IMR-90 (cell line): ENCODE data around the gene SSBP3. TPM values are rescaled to one million over a fixed set of nuclear protein-coding genes. Genes with fewer than 3 reads are reported as not detected.

Source experiments
- ATAC-seq: fragments of 200-7000 bp; cut with Tn5 transposase; 2 replicates; pipeline ENCODE4 v1.9.1; 2020; ENCODE audit warnings: low read depth, mild to moderate bottlenecking, moderate library complexity
- BruUV-seq: library from RNA; stranded (reverse); fragments of 400-500 nt; replicated peaks from 2 replicates; lab custom pipeline; 2021; lab: Mats Ljungman, UMichigan
- CTCF ChIA-PET: fragments of 300-600 bp; formaldehyde crosslinking; extraction: SDS; loops from one replicate; lab custom pipeline; 2021; ENCODE audit warnings: antibody characterized with exemption; lab: Yijun Ruan, JAX
- POLR2A ChIA-PET: fragments of 300-600 bp; sonication (Branson Sonifier 250); formaldehyde crosslinking; loops from one replicate; lab custom pipeline; 2022; ENCODE audit warnings: antibody characterized with exemption; ENCODE audit not compliant: unreplicated experiment; lab: Charles Lee
- DNase-seq: peaks from one replicate; pipeline ENCODE4 v3.0.0; 2013
- H2AFZ ChIP-seq: replicated peaks from 2 replicates; pipeline ENCODE3; 2013; ENCODE audit warnings: low read length, mild to moderate bottlenecking; ENCODE audit not compliant: poor library complexity
- H2AK5ac ChIP-seq: 2 replicates; pipeline ENCODE4 v1.6.1; 2013; ENCODE audit warnings: low read depth, low read length, inconsistent platforms
- H2AK9ac ChIP-seq: replicated peaks from 2 replicates; pipeline ENCODE3; 2013; ENCODE audit warnings: mild to moderate bottlenecking, low read depth, low read length, moderate library complexity; ENCODE audit not compliant: poor library complexity
- H2BK120ac ChIP-seq: 2 replicates; pipeline ENCODE4 v1.6.1; 2013; ENCODE audit warnings: low read depth, low read length, inconsistent platforms
- H2BK15ac ChIP-seq: 3 replicates; pipeline ENCODE4 v1.6.1; 2013; ENCODE audit warnings: low read depth, low read length, inconsistent platforms
- H2BK20ac ChIP-seq: 2 replicates; pipeline ENCODE4 v1.6.1; 2013; ENCODE audit warnings: low read depth, mild to moderate bottlenecking, inconsistent platforms, low read length, moderate library complexity
- H2BK5ac ChIP-seq: 2 replicates; pipeline ENCODE4 v1.6.1; 2013; ENCODE audit warnings: mild to moderate bottlenecking, low read depth, low read length, inconsistent platforms; ENCODE audit not compliant: poor library complexity, severe bottlenecking
- H3K14ac ChIP-seq: replicated peaks from 2 replicates; pipeline ENCODE4 v1.6.1; 2013; ENCODE audit warnings: low read depth, low read length, inconsistent platforms
- H3K18ac ChIP-seq: 2 replicates; pipeline ENCODE4 v1.6.1; 2013; ENCODE audit warnings: low read depth, low read length, control low read depth
- H3K23ac ChIP-seq: 2 replicates; pipeline ENCODE4 v1.6.1; 2013; ENCODE audit warnings: low read depth, low read length, inconsistent platforms
- H3K27ac ChIP-seq: 2 replicates; pipeline ENCODE4 v1.5.1; 2013; ENCODE audit warnings: mild to moderate bottlenecking, control low read depth, low read length; ENCODE audit not compliant: insufficient read depth
- H3K27me3 ChIP-seq: 2 replicates; pipeline ENCODE4 v1.6.1; 2013; ENCODE audit warnings: low read length; ENCODE audit not compliant: control insufficient read depth, insufficient read depth
- H3K36me3 ChIP-seq: 2 replicates; pipeline ENCODE4 v1.6.1; 2013; ENCODE audit warnings: low read length, mixed read lengths; ENCODE audit not compliant: control insufficient read depth, insufficient read depth
- H3K4ac ChIP-seq: 2 replicates; pipeline ENCODE4 v1.6.1; 2013; ENCODE audit warnings: low read depth, low read length, inconsistent platforms
- H3K4me1 ChIP-seq: 2 replicates; pipeline ENCODE4 v1.6.1; 2013; ENCODE audit warnings: low read length, mixed read lengths; ENCODE audit not compliant: control insufficient read depth, insufficient read depth
- H3K4me2 ChIP-seq: 2 replicates; pipeline ENCODE4 v1.6.1; 2013; ENCODE audit warnings: low read depth, mild to moderate bottlenecking, control low read depth, low read length, moderate library complexity
- H3K4me3 ChIP-seq: 2 replicates; pipeline ENCODE4 v1.5.1; 2013; ENCODE audit warnings: low read depth, mild to moderate bottlenecking, control low read depth, low read length, moderate library complexity; ENCODE audit not compliant: insufficient read depth
- H3K56ac ChIP-seq: 2 replicates; pipeline ENCODE4 v1.6.1; 2013; ENCODE audit warnings: low read length, inconsistent platforms; ENCODE audit not compliant: insufficient read depth; ENCODE audit errors: extremely low read depth
- H3K79me1 ChIP-seq, 2 experiments: 2 replicates each; pipeline ENCODE4 v1.6.1; 2013; ENCODE audit warnings: low read length in 2 of 2, inconsistent platforms in 1 of 2, low read depth in 1 of 2
- H3K9ac ChIP-seq: 2 replicates; pipeline ENCODE4 v1.6.1; 2013; ENCODE audit warnings: low read depth, low read length, control low read depth
- H3K9me1 ChIP-seq: 2 replicates; pipeline ENCODE4 v1.6.1; 2013; ENCODE audit warnings: low read length, inconsistent platforms; ENCODE audit not compliant: insufficient read depth
- H3K9me3 ChIP-seq: 2 replicates; pipeline ENCODE4 v1.6.1; 2013; ENCODE audit warnings: low read length; ENCODE audit not compliant: control insufficient read depth, insufficient read depth
- H4K20me1 ChIP-seq: 2 replicates; pipeline ENCODE4 v1.6.1; 2013; ENCODE audit warnings: low read length, inconsistent platforms; ENCODE audit not compliant: insufficient read depth
- H4K5ac ChIP-seq: 2 replicates; pipeline ENCODE4 v1.6.1; 2013; ENCODE audit warnings: mild to moderate bottlenecking, low read depth, low read length, control low read depth
- H4K8ac ChIP-seq, 2 experiments: 2 replicates each; pipeline ENCODE4 v1.6.1; 2013; ENCODE audit warnings: low read depth in 2 of 2, low read length in 2 of 2, control low read depth in 1 of 2, inconsistent platforms in 1 of 2
- H4K91ac ChIP-seq: 2 replicates; pipeline ENCODE4 v1.6.1; 2013; ENCODE audit warnings: low read depth, low read length, inconsistent platforms; ENCODE audit not compliant: insufficient read depth
- FOS ChIP-seq: fragments of 150-350 bp; IDR thresholded peaks from 2 replicates; pipeline ENCODE4 v1.6.1; 2016; ENCODE audit warnings: low read depth, low read length
- MAZ ChIP-seq: IDR thresholded peaks from 2 replicates; pipeline ENCODE4 v1.6.1; 2012; ENCODE audit warnings: low read depth, mild to moderate bottlenecking, low read length, improper control_type of control experiment, moderate library complexity, borderline replicate concordance
- MXI1 ChIP-seq: IDR thresholded peaks from 2 replicates; pipeline ENCODE4 v1.6.1; 2012; ENCODE audit warnings: low read depth, mild to moderate bottlenecking, low read length, moderate library complexity, borderline replicate concordance
- WGBS, 2 experiments: methylation state at CpG; one replicate each; pipeline versions ENCODE4 v1.1.5 to v1.1.7; 2013; ENCODE audit warnings: missing lambda C conversion rate in 2 of 2; ENCODE audit not compliant: insufficient read length in 1 of 2; ENCODE audit errors: extremely low coverage in 2 of 2; 5-methylcytosine and 5-hydroxymethylcytosine counted together
- dilution Hi-C: fragments of 300-500 bp; cut with HindIII; formaldehyde crosslinking; loops from one replicate; pipeline ENCODE4 v1.14.3; 2018; ENCODE audit warnings: low sequenced_read_pairs; ENCODE audit not compliant: unreplicated experiment
- in situ Hi-C: fragments of 300-500 bp; cut with MboI; formaldehyde crosslinking; loops from 3 replicates; pipeline ENCODE4 v1.14.3; 2019; ENCODE audit warnings: low sequenced_read_pairs, inconsistent platforms, mixed read lengths
- intact Hi-C: fragments of 100-400 bp; cut with micrococcal nuclease; formaldehyde crosslinking; loops from 2 replicates; pipeline ENCODE4 v1.10.0; 2022
- polyA plus RNA-seq, 3 experiments: library from polyadenylated mRNA; depleted of rRNA; stranded (reverse); fragments of >200 nt; gene quantifications; 2 replicates each; pipeline ENCODE4 v1.2.3, GENCODE V29; 2012; ENCODE audit warnings: low replicate concordance in 1 of 3
- total RNA-seq: library from RNA; depleted of rRNA; stranded (reverse); fragments of >200 nt; gene quantifications from 2 replicates; pipeline ENCODE4 v1.2.3, GENCODE V29; 2012

The SSBP3 gene
- total and polyA plus RNA-seq, 2 of the 4 experiments (the other 2 are of a cell fraction) = 10.9 to 39.6 TPM

GRCh38 chr1:54229281-54229891 lies 176.8 kb downstream of the SSBP3 start:
- Histone ChIP-seq H3K56ac (no peak overlapping the region), H4K5ac (no peak overlapping the region), H3K9ac (no peak overlapping the region), H3K9me3 (no peaks in the 10 kb centered on the region), H3K4ac (peak overlapping the region; percentile 55; the same call in 1 of the 2 replicates), H2AK9ac (no peak overlapping the region), H2AK5ac (0 out of 2 replicates have a peak overlapping the region, but pooled peaks have one; percentile 5), H3K79me1 (no peaks in the 10 kb centered on the region; a peak in 1 of 4 replicates), H3K36me3 (peaks cover 15% of the 10 kb centered on the region), H2AFZ (peak overlapping the region; percentile 58), H3K23ac (peak overlapping the region; percentile 28; the same call in 1 of the 2 replicates), H3K14ac (0 out of 2 replicates have a peak overlapping the region, but pooled peaks have one; percentile 10), H4K91ac (peak overlapping the region; percentile 43), H3K27me3 (no peaks in the 10 kb centered on the region), H2BK20ac (no peak overlapping the region), H4K20me1 (no peaks in the 10 kb centered on the region), H3K27ac (peak overlapping the region; percentile 49), H2BK15ac (no peak overlapping the region), H4K8ac (peak overlapping the region in 1 of 2 experiments; percentile 20; a peak in 1 of 4 replicates), H3K4me1 (peaks cover 22% of the 10 kb centered on the region), H3K4me2 (no peak overlapping the region), H2BK120ac (peak overlapping the region; percentile 64; the same call in 1 of the 2 replicates), H3K18ac (no peak overlapping the region), H2BK5ac (peak overlapping the region; percentile 9), H3K4me3 (no peak overlapping the region), H3K9me1 (peaks cover 7% of the 10 kb centered on the region; the same call in 1 of the 2 replicates)
- dilution Hi-C loops = no loop called here
- intact Hi-C loops = loop anchor here (10.0 kb wide), 1 partner anchor 175 kb away; the partner anchor contains the start of gene SSBP3
- no TSS peak for BruUV-seq
- DNase-seq = peak; percentile 72
- ChIA-PET POLR2A (no interaction called here), CTCF (no interaction called here)
- TF ChIP-seq MXI1 = no peak
- peak; percentile 51 for TF ChIP-seq FOS
- 0 out of 2 replicates have a peak, but pooled peaks have one; percentile 23 for TF ChIP-seq MAZ
- in situ Hi-C loops = no loop called here
- whole genome bisulfite sequencing, 2 experiments = no CpG with 5 or more reads among the region's 11 CpGs
- ATAC-seq = peak; percentile 78
